HG03139 (cell line): Measurements from ENCODE around the gene PJA1.

Experiments used
- ATAC-seq: cut with Tn5 transposase; IDR thresholded peaks from one replicate; pipeline ENCODE4 v1.9.1; 2021; ENCODE audit not compliant: unreplicated experiment

The PJA1 gene

GRCh38 chrX:69116077-69116476 is 49.2 kb downstream of the PJA1 start:
- no peak for ATAC-seq

- no peak for ATAC-seq
Measured at GRCh38 chrX:69113723-69114122, 51.5 kb downstream of the PJA1 start.
